ENCODE results near the gene CSK. TPM values are rescaled to one million over a fixed set of nuclear protein-coding genes. Genes with fewer than 3 reads are reported as not detected.

The CSK gene
- total and polyA plus RNA-seq, 2 donors, result 17.8 to 30.7 TPM

DNA sequence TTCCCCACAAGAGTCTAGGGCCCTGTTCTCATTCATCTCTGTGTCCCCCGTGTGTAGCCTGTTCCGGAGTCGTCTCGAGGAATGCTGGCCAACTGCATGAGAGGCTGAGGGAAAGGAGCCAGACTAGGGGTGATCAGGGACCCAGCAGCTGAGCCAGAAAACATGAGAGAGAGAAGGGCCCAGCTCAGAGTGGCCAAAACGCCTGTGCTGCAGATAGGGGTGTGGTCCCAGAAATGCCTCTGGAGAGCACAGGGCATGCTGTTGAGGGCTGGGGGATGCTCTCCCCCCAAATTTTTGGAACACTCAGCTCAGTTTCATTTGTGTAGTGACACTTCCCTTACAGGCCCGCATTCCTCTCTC, 19.1 kb upstream of the CSK start:
- Histone ChIP-seq H3K36me3 (ENCODE audit: insufficient read depth) (no peaks in the 10 kb centered on the region), H3K4me1 (ENCODE audit: insufficient read depth) (no peaks in the 10 kb centered on the region), H3K4me3 (ENCODE audit: low read depth, low read length) (no peak overlapping the region), H3K27ac (ENCODE audit: low read depth) (no peak overlapping the region)
- WGBS, result 27% methylated on average over 6 of the region's 6 CpGs
- no peak for DNase-seq (ENCODE audit: extremely low spot score)

DNA sequence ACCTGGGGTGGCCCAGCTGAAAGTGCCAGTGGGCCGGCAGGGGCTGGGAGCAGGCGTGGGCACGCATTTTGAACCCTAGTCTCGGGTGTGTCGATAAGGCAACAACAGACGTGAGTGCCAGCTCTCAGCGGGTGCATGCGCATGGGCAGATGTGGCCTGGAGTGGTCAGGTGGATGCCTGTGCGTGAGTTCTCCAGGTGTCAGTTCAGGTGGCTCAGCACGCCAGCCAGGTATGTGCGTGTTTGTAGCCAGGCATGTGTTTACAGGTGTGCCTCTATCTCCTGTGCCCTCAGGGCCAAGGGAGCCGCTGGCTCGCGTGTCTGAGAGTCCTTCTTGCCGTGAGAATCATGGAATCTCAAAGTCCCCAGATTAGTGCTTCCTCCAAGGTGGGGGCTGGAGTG, 18.5 kb upstream of the CSK start:
- DNase-seq (ENCODE audit: extremely low spot score), result no peak
- Histone ChIP-seq H3K36me3 (ENCODE audit: insufficient read depth) (no peaks in the 10 kb centered on the region), H3K4me3 (ENCODE audit: low read depth, low read length) (no peak overlapping the region), H3K27ac (ENCODE audit: low read depth) (no peak overlapping the region), H3K4me1 (ENCODE audit: insufficient read depth) (no peaks in the 10 kb centered on the region)
- WGBS, result 84% methylated on average over 15 of the region's 15 CpGs

DNA sequence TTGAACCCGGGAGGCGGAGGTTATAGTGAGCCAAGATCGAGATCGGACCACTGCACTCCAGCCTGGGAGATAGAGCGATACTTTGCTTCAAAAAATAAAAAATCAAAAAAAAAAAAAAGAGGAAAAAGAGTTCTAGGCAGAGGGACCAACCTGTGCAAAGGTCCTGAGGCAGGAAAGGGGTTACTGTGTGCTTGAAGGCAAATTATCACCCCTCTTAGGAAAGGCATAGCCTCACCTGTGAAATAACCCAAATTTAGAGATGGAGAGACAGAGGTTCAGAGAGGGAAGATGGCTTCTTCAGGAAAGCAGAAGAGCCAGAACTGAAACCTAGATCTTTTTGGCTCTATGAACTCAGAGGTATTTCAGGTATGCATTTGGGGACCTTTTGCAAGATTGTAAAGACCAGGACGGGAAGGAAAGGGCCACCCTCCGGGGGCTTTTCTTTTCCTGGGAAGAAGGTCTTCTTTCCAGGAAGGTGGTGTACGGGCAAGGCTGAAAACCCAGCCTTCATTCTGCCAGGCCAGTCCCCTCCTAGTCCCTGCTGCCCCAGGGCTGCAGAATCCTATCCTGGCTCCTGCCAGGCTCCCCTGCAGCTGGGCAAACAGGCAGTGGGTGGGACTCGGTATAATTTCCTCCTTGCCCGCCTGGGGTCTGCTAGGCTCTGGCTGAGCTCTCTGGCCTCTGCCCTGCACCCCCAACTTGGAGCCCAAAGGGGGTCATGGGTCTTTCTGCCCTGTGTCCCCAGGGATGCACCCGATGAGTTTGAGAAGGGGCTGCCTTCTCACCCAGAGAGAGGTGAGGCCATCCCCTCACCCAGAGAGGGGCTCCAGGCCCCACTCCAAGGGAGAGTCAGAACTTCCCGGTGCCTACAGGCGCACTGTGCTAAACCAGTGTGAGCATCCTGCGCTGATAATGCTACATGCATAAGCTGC, 14.4 kb upstream of the CSK start:
- no peak for DNase-seq (ENCODE audit: extremely low spot score)
- 83% methylated on average over 14 of the region's 14 CpGs for WGBS
- Histone ChIP-seq H3K27ac (ENCODE audit: low read depth) (no peak overlapping the region), H3K36me3 (ENCODE audit: insufficient read depth) (no peaks in the 10 kb centered on the region), H3K4me1 (ENCODE audit: insufficient read depth) (no peaks in the 10 kb centered on the region), H3K4me3 (ENCODE audit: low read depth, low read length) (no peak overlapping the region)

DNA sequence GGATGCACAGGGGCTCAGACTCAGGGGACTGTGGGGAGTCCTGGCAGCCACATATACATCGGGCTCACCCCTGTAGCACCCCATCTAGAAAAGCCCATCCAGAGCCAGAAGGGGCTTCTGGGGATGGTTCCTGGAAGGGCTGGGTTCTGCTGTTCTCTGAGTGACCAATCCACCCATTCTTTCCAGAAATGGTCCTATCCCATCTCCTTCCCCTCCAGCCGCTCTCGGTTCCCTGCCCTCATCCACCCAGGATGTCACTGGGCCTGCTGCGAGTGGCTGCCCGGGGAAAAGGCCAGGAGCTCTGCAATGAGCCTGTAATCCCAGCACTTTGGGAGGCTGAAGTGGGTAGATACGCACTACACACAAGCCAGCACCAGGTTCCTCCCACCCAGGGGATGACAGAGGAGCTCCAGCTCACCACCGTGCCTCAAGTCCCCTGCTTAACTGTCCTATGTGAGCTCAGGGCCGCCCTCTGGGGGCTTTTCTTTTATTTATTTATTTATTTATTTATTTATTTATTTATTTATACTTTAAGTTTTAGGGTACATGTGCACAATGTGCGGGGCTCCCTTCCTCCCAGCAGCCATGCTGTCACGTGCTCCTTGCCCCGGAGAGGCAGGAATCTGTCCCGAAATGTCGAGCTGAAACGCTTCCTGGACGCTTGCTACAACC, 13.6 kb upstream of the CSK start:
- DNase-seq (ENCODE audit: extremely low spot score), result no peak
- Histone ChIP-seq H3K27ac (ENCODE audit: low read depth) (no peak overlapping the region), H3K4me3 (ENCODE audit: low read depth, low read length) (no peak overlapping the region), H3K36me3 (ENCODE audit: insufficient read depth) (no peaks in the 10 kb centered on the region), H3K4me1 (ENCODE audit: insufficient read depth) (no peaks in the 10 kb centered on the region)
- 30% methylated on average over 15 of the region's 15 CpGs for WGBS

DNA sequence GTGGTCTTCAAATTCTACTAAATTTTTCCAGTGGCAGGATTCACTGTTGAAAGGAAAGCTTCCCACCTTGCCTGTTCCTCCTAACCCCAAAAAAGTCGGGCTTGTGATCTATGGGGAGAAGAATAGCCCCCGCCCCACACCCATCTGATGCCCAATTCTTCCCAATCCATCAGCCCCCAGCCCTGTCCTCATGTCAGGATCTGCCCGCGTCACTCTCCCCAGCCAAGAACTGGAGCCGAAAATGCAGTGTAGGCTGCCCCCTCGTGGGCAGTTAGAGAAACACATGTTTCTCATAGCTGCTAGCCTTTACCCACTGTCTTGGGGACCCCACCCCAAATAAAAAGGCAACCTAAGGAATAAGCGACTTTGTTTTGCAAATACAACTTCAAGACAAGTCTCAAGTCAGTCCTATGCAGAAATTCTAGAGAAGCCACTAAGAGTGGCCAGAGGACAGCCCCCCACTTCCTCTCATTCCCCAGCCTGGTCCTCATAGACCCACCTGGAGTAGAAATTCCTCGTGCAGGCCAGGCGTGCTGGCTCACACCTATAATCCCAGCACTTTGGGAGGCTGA, 13.0 kb upstream of the CSK start:
- Histone ChIP-seq H3K36me3 (ENCODE audit: insufficient read depth) (no peaks in the 10 kb centered on the region), H3K4me3 (ENCODE audit: low read depth, low read length) (no peak overlapping the region), H3K4me1 (ENCODE audit: insufficient read depth) (no peaks in the 10 kb centered on the region), H3K27ac (ENCODE audit: low read depth) (no peak overlapping the region)
- no peak for DNase-seq (ENCODE audit: extremely low spot score)
- 6% methylated on average over 9 of the region's 9 CpGs for WGBS

DNA sequence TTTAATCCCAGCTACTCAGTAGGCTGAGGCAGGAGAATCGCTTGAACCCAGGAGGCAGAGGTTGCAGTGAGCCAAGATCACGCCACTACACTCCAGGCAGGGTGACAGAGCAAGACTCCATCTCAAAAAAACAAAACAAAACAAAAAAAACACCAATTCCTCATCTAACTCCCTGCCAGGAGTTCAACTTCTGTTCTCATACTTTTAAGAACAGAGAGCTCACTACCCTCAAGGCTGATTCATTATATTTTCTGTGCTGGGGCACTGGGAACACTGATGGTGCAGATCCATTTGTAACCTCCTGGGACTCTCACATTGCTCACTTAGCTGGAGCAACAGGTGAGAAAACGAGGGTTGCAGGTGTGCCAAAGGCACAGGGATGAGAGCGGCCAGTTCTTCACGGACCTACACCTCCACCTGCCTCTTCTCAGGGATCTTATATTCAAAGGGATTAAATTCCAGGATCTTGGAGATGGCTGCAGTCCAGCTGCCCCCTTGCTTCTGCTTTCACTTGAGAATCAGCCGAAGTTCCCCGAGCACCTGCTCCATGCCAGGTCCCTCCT, 12.3 kb upstream of the CSK start:
- WGBS, result 64% methylated on average over 7 of the region's 7 CpGs
- H3K27ac ChIP-seq (ENCODE audit: low read depth), result no peak overlapping the region
- no peak for DNase-seq (ENCODE audit: extremely low spot score)

DNA sequence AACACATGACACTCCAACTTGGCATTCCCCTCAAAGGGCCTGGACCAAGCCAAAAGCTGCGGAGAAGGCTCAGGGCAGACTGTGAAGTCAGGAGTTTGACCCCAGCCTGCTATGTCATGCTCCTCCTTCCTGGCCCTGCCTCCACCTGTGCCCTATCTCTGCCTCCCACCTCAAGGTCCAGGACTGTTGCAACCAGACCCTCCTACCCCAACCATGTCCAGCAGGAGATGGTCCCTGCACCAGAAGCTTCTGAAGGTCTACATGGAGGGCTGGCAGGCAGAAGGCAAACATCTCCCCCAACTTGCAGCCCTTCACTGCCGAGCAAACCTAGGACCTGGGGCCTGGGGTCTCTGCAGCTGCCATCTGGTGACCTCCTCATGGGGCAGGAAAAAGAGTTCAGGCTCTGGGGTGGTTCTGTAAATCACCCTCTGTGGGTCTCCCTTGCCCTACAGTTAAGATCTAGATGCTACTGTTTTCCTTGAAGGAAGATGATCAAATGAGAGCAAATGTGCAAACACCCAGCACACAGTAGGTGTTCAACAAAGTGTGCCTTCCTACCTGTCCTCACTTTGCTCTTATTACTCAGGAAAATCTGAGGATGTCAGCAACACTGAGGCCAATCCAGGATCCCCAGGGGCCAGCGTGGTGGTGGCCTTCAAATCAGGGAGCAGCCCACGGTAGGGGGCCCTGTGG, 11.5 kb upstream of the CSK start:
- H3K4me3 ChIP-seq (ENCODE audit: low read depth, low read length), result no peak overlapping the region
- 57% methylated on average over 4 of the region's 4 CpGs for WGBS
- no peaks in the 10 kb centered on the region for H3K36me3 ChIP-seq (ENCODE audit: insufficient read depth)
- H3K4me1 ChIP-seq (ENCODE audit: insufficient read depth), result no peaks in the 10 kb centered on the region
- no peak for DNase-seq (ENCODE audit: extremely low spot score)
- H3K27ac ChIP-seq (ENCODE audit: low read depth), result no peak overlapping the region

More for the DNA sequence above, 12.3 kb upstream of the CSK start:
- no peaks in the 10 kb centered on the region for H3K36me3 ChIP-seq (ENCODE audit: insufficient read depth)
- no peaks in the 10 kb centered on the region for H3K4me1 ChIP-seq (ENCODE audit: insufficient read depth)
- no peak overlapping the region for H3K4me3 ChIP-seq (ENCODE audit: low read depth, low read length)

DNA sequence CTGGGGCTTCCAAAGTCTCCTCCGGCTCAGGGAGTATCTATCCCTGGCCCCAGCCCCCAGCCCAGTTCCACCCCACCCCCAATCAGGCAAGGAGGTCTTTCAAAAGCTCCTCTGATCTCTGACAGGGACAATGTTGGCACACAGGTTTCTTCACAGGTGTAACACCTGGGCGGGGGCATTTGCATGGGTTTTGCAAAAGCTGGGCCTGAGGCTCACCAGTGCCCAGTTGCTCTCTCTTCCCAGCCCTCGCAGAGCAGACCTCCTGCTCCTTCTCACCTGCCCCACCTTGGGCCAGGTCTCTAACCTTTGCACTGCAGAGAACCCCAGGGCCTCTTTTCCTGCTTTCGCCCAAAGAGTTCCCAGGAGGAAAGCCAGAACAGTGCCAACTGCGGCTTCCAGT, 8.6 kb upstream of the CSK start:
- DNase-seq (ENCODE audit: extremely low spot score), result no peak
- Histone ChIP-seq H3K4me1 (ENCODE audit: insufficient read depth) (no peaks in the 10 kb centered on the region), H3K4me3 (ENCODE audit: low read depth, low read length) (no peak overlapping the region), H3K36me3 (ENCODE audit: insufficient read depth) (no peaks in the 10 kb centered on the region), H3K27ac (ENCODE audit: low read depth) (no peak overlapping the region)
- 84% methylated on average over 5 of the region's 5 CpGs for WGBS

DNA sequence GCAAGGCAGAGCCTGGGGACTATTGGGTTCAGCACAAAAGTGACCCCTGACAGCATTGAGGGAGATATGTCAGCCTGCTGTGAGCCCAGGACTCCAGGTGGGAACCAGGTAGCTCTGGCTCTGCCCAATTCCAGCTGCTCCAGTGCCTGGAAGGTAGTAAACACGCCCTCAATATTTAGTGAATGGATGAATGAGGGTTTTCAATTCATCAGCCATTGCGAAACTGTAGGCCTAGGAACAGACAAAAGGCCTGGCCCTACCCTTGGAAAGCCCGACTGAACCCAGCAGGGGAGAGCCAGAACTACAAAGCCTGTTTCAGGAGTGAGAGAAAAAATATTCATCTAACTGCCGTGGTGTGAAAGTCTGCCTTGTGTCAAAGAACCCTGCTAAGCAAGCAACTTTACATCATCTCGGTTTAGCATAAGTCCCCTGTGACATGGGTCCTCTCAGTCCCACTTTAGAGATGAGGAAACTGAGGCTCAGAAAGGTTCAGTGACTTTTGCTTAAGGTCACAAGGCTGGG, 8.1 kb upstream of the CSK start:
- no peak overlapping the region for H3K27ac ChIP-seq (ENCODE audit: low read depth)
- no peak for DNase-seq (ENCODE audit: extremely low spot score)
- no peak overlapping the region for H3K4me3 ChIP-seq (ENCODE audit: low read depth, low read length)
- 71% methylated on average over 5 of the region's 5 CpGs for WGBS
- no peaks in the 10 kb centered on the region for H3K4me1 ChIP-seq (ENCODE audit: insufficient read depth)
- no peaks in the 10 kb centered on the region for H3K36me3 ChIP-seq (ENCODE audit: insufficient read depth)

DNA sequence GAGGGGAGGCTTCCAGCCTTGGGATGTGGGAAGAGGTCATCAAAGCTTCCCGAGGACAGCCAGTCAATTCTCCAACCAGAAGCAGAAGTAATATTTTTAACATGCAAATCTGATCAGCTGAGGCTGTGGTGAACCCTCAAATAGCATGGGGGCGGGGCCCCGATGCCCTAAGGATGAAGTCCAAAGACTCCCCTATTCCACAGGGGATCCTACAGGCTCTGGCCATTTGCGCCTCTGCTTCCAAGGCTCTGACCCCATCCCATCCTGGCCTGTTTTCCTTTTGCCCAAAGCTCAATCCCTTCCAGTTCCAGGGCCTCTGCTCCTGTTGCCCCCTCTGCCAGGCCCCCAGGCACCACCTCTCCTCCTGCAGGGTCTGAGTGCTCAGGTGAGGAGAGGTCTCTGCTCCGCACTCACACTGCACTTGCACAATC, 6.7 kb upstream of the CSK start:
- no peak overlapping the region for H3K4me3 ChIP-seq (ENCODE audit: low read depth, low read length)
- H3K27ac ChIP-seq (ENCODE audit: low read depth), result no peak overlapping the region
- WGBS, result 76% methylated on average over 5 of the region's 5 CpGs
- DNase-seq (ENCODE audit: extremely low spot score), result no peak
- H3K36me3 ChIP-seq (ENCODE audit: insufficient read depth), result no peaks in the 10 kb centered on the region
- H3K4me1 ChIP-seq (ENCODE audit: insufficient read depth), result no peaks in the 10 kb centered on the region

DNA sequence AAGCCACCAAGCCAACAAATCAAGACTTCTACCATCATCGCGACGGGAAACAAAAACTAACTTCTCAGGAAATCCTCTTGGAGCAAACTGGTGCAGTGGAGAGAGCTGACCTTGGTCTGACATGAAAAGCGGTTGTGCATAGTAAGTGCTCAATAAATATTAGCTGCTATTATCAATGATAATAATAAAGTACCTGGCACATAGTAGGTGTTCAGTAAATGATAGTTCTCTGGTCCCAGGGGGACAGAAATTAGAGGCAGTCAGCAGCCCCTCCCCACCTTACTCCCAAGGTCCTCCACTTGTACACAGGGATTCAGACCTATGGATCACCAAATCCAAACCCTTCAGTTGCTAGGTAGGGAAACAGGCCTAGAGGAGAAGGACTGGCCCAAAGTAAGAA, 6.0 kb upstream of the CSK start:
- H3K27ac ChIP-seq (ENCODE audit: low read depth), result no peak overlapping the region
- H3K4me1 ChIP-seq (ENCODE audit: insufficient read depth), result no peaks in the 10 kb centered on the region
- WGBS, result 83% methylated on average over 4 of the region's 4 CpGs
- H3K4me3 ChIP-seq (ENCODE audit: low read depth, low read length), result no peak overlapping the region
- no peak for DNase-seq (ENCODE audit: extremely low spot score)
- no peaks in the 10 kb centered on the region for H3K36me3 ChIP-seq (ENCODE audit: insufficient read depth)

DNA sequence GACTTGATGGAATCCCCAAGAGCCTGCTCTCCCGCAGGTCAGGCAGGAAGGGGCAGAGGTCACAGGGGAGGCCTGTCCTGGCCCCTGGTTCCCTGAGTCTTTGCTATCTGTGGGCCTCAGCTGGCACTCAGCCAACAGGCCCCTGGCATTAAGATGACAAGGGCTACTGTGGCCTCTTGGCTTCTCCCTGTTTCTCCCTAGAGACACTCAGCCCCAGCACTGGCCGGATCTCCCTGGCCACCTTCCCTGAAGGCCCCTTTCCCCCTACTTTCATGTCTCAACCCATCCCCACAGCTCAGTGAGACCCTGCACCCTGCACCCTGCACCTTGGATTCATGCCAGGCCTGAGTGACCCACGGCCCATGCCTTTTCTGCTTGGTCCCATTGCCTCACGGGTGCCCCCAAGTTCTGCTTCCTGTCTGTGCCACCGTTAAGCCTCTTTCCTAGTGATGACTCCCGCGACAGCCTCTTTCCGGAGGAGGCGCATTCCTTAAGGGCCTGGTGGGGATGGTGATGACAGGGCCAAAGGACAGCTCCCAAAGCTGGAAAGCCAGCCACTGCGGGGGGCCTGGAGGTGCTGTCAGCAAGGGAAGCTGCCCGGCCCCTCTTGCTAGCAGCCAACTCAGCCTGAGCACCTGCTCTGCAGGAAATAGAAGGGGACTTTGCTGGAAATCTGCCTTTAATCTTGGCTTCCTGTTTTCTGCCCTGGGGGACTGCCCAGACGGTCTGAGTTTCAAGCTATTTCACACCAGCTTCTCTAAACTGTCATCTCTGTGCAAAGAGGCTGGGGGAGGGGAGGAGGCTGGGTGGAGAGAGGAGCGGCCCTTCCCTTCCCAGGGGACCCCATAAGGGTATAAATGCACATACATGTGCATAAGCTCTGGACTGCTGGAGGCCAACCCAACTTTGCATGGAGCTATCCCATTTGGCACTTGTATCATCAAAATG, 4.8 kb upstream of the CSK start:
- H3K27ac ChIP-seq (ENCODE audit: low read depth), result no peak overlapping the region
- H3K4me3 ChIP-seq (ENCODE audit: low read depth, low read length), result no peak overlapping the region
- 36% methylated on average over 13 of the region's 13 CpGs for WGBS
- peaks cover 2% of the 10 kb centered on the region for H3K4me1 ChIP-seq (ENCODE audit: insufficient read depth)
- no peak for DNase-seq (ENCODE audit: extremely low spot score)
- H3K36me3 ChIP-seq (ENCODE audit: insufficient read depth), result no peaks in the 10 kb centered on the region

Measured in urinary bladder (tissue), 4 donors.